ENCODE measurements around the gene NAA10.
"Not testable (repeated sequence)": the region's sequence is repeated elsewhere in the genome, so short reads cannot be mapped to it uniquely, and the experiment has no call there.

The NAA10 gene

DNA sequence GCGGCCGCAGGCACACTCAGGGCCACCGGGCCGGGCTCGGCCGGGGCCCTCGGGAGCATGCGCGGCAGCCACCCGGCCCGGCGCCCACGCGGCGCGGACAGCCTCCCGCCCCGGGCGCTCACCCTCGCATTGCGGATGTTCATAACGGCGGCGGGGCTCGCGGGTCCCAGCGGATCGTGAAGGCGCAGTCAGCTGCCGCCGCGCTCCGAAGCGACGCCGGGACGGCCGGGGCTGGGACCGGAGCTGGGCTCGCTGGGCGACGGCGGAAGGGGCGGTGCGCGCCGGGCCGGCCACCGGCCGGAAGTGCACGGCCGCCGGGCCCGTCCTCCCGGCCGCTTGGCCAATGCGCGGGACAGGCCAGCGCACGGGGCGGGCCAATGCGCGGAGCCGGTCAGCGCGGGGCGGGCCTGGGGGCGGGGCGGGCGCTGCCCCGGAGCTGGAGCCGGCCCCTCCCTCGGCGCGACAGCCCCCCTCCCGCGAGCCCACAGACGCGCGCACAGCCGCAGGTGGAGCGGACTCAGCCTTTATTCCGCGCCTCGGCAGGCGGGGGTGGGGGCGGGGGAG lies at the start of gene NAA10:
NAA10 (minus strand) TSS at position 276 of the 564 bp plus-strand sequence; CDS start at position 143, 133 bp downstream.
- in situ Hi-C loops (cut with HindIII; ENCODE audit: low sequenced_read_pairs) = no loop called here

DNA sequence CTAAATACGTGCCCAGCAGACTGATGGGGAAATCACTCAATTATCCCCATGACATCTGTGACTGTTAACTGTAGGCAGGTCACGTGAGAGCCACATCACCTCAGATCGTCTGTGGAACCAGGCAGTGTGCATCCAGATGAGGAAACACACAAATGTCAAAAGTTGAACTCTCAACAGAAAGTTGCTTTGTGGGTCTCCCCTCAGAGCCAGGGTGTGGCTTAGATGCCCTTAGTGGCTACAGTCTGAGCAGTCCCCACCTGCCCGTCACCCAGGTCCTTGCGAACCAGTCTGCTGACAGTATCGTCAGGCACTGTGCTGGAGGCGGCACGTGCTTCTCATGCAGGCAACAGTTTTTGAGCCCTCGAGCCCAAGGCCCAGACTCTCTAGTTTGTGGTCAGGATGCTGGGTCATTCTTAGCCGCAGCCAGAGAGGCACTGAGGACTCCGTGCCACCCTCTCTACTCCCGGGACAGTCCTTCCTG lies 48.5 kb upstream of the NAA10 start:
- in situ Hi-C loops (cut with HindIII; ENCODE audit: low sequenced_read_pairs) = no loop called here

DNA sequence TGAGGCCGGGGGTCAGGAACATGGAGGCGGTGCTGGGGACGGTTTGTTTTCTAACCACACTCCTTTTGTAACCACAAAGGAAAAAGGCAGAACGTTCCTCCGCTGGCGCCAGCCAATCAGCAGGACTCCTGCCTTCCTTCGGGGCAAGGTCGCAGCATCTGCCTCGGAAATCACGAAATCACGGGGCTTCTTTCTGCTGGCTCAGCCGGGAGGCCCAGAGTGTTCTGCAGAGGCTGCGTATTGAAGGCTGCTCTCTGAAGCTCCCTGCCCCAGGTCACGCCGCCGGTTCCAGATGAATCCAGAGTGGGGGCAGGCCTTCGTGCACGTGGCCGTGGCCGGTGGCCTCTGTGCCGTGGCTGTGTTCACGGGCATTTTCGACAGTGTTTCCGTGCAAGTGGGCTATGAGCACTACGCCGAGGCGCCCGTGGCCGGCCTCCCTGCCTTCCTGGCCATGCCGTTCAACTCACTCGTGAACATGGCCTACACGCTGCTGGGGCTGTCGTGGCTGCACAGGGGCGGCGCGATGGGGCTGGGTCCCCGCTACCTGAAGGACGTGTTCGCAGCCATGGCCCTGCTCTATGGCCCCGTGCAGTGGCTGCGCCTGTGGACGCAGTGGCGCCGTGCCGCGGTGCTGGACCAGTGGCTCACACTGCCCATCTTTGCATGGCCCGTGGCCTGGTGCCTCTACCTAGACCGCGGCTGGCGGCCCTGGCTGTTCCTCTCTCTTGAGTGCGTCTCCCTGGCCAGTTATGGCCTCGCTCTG lies 47.1 kb upstream of the NAA10 start:
- in situ Hi-C loops (cut with HindIII; ENCODE audit: low sequenced_read_pairs) = no loop called here

DNA sequence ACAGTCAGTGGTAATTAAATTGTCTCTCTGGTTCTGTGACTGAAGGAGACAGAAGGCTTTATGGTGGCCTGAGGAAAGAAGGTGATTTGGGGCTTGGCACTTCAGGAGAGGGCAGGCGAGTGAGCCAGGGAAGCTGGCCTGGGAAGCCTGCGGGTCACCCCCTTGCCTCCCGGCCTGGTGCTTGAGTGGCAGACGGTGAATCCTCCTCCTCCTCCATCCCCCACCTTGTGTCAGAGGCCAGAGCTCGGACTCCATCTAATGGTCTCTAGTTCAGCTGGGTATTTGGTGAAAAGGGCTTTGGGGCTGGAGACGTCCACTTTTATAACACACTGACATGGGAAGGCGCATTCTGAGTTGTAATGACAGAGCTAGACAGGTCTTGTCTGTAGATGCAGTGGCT lies 46.4 kb upstream of the NAA10 start:
- in situ Hi-C loops (cut with HindIII; ENCODE audit: low sequenced_read_pairs) = no loop called here

DNA sequence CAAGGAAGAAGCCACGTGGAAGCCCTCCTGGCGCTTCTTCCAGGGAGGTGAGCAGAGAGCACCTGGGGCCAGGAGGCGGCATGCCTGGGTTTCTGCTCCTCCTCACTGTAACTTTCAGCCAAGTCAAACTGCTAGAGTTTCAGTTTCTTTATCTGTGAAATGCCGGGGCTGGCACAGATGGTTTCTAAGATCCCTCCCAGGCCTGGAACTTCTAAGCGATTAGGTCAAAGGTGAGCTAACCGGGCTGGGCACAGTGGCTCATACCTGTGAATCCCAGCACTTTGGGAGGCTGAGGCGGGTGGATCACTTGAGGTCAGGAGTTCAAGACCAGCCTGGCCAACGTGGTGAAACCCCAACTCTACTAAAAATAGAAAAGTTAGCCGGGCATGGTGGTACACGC lies 45.6 kb upstream of the NAA10 start:
- in situ Hi-C loops (cut with HindIII; ENCODE audit: low sequenced_read_pairs) = not testable (repeated sequence)

DNA sequence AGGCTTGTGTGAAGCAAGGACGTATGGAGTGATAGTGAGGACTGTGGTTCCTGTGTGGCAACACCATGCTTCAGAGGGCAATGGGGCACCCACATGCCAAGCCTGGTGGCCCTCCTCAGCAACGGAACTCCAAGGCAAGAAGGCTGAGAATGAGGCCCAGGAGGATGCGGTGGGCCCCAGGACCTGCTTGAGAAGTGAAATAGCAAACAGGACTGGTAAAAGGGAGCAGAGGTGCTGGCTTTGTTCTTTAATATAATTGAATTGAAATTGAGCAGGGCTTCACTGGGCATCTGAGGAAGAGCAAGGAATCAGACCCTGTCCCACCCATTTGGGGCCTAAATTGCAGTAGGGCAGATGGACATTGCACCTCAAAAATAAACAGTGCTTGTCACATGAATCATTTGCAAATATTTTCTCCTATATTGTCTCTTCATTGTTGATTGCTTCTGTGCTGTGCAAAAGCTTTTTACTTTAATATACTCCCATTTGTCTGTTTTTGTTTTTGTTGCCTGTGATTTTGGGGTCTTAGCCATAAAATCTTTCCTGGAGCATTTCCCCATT lies 40.0 kb upstream of the NAA10 start:
- in situ Hi-C loops (cut with HindIII; ENCODE audit: low sequenced_read_pairs) = no loop called here

DNA sequence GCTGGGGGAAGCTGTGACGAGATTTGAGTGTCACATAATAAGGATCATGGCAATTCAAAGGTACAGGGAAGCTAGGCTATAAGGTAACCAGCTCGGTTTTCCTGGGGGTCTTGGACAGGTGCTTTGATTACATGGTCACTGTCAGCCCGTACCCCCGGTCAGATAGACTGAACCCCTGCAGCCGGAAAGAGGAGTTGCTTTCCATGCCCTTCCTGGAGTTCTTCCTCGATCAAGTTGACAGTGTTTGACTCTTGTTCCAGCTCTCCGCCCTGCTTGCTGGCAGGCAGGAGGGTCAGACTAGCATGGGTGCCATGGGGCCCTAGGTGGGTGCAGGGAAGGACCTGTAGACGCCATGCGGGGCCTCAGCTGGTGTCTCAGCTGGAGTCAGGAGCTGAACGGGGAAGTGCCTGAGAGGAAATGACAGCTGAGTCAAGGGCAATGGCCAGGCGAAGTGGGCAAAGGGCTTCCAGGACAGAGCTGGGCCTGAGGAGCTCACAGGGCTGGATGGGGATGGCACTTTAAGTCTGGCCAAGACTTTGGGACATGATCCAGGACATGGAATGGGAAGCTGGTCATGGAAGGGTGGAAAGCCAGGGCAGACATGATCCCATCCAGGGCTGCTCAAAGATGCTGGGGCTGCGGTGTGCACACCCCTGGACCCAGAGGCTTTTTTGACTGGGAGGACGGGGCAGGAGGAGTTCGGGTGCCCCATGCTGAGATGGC lies 39.3 kb upstream of the NAA10 start:
- in situ Hi-C loops (cut with HindIII; ENCODE audit: low sequenced_read_pairs) = no loop called here

DNA sequence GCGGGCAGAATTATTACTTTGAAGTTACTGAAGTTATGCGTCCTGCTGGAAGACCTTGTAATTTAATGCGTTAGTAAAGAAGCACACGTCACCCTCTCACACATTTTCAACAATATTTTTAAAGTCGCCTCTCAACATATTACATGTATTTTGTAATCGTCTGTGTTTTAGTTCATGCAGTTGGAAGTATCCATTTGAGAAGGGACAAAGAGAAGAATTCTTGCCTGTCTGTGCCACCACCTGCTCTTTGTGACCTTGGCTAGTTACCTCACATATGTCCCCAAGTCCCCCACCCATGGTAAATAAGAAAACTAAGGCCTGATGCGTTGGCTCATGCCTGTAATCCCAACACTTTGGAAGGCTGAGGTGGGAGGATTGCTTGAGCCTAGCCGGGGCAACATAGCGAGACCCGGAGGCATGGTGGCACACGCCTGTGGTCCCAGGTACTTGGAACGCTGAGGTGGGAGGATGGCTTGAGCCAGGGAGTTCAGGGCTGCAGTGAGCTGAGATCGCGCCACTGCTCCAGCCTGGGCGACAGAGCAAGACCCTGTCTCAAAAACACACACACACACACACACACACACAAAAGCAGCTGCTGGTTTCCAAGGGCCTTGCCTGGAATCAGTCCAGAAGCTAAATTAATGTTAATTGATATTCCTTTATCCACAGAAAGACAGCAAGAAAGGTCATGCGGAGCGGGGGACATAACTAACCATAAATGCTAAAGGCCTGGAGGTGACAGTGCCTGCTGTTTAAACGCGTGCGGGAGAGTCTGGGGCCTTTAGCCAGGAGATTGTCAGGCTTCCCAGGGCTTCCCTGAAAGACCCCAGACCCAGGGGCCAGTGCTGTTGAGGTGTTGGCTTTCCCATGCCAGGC lies 38.5 kb upstream of the NAA10 start:
- in situ Hi-C loops (cut with HindIII; ENCODE audit: low sequenced_read_pairs) = no loop called here

DNA sequence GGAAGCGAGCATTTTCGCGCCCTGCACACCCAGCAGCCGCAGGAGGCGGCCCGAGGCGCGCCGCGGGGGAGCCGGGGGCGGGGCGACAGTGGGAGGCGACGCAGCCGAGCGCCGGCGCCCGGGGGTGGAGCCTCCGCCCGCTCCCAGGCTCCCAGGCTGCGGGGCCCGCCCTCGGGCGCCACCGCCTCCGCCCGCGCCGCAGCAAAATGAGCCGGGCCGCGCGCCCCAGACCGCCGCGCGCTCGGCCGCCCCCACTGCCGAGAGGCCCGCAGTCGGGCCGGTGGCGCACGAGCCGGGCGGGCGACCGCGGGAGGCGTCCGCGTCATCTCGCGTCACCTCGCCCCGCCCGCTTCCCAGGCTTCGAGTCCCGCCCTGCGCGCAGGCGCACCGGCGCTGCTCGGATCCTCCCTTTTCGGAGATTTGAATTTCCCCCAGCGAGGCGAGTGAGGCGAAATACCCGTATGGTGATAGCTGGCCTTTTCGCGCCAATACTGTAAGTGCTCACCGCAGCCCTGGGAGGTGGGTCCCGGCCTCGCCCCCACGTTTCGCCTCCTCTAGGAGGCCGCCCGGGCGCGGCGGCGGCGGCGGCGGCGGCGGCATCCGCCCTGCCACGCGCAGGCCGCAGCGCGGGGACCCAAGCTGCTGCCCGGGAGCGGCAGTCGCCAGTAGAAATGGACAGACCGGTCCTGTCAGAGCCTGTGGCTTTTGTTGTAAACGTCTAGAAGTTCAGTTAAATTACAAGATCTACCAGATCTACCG lies 37.7 kb upstream of the NAA10 start, which contains the start of gene TMEM187:
TMEM187 (plus strand) TSS at position 387 of the 759 bp plus-strand sequence. CDS start 9,309 bp downstream, outside the sequence.
- in situ Hi-C loops (cut with HindIII; ENCODE audit: low sequenced_read_pairs) = no loop called here

DNA sequence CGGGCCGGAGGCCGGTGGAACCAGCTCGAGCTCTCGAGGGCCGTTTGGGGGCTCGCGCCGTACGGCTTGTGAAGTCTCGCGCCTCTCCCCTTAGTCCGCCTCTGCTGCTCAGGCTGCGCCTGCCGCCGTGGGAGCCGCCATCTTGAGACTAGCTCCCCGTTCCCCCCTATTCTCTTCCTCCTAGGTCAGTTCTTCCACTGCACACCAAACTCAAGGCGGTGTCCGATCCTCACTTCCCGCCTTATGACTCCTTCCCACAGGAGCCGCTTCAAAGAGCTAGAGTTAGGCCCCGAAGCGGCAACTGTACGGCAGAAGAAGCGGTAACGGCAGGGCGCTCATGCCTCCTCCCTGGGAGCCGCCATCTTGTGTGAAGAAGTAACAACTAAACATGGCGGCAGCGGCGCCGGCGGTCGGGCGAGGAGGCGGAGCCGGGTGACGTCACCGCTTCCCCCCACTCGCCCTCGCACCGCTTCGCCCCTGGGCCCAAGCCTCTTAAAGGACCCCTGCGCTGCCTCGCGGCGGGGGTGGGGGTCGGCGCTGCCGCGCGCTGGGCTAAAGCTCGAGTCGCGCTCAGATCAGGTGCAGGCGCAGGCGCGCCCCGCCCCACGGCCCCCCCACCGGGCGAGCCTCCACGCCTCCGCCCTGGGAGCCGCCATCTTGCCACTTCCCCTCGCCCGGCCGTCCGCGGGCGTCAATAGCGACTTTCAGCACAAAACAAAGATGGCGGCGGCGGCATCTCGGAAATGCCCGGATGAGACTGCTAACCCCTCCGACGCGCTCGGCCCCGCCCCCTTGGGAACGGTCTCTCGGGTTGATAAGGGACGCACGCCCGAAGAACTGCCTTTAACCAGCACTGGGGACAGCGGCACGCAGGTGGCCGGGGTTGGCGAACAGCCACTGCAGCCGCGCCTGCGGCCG lies 36.9 kb upstream of the NAA10 start, which contains the start of gene HCFC1:
HCFC1 (minus strand) TSS at position 369 of the 918 bp plus-strand sequence. CDS start 978 bp downstream, outside the sequence.
- in situ Hi-C loops (cut with HindIII; ENCODE audit: low sequenced_read_pairs) = no loop called here

DNA sequence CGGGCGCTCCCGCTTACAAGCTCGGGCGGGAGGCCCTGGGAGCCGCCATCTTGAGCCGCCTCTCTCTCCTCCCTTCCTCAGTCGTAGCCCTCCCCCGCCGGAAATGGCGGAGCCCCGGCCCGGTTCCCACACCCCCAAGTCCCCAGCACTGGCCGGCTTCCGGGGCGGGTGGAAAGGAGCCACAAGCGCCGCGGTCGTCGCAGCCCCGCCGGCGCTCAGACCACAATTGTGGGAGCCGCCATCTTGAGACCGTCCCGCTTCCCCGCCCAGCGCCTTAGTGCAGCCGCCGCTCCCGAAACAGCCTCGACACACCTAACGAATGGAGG lies 36.2 kb upstream of the NAA10 start:
- in situ Hi-C loops (cut with HindIII; ENCODE audit: low sequenced_read_pairs) = no loop called here

DNA sequence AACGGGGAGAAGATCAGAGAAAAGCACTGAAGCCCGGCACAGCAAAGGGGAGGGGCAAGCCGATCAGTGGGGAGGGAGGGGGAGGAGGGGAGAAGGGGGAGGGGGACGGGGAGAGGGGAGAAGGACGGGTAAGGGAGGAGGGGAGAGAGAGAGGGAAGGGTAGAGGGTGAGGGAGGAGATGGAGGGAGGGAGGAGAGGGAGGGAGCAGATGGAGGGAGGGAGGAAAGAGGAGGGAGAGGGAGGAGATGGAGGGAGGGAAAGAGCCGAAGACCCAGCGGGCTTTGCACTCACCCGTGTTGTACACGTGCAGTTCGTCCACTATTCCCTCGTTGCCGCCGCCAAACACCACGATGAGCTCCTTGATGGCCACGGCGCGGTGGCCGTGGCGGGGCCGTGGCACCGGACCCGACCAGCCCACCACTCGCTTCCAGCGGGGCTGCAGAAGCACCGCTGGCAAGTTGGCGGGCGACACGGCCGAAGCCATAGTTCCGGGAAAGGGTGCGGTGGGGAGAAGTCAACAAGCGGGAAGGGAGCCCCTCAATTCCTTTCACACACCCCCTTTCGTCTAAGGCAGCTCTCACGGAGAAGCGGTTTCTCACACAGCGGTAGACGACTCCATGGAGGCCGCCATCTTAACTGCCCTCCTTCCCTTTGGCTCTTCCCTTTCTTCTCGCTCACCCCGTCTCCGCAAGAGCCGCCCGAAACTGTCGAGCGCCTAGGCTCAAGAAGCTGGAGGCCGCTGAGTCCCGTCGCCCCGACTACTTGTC lies 35.7 kb upstream of the NAA10 start:
- in situ Hi-C loops (cut with HindIII; ENCODE audit: low sequenced_read_pairs) = no loop called here

DNA sequence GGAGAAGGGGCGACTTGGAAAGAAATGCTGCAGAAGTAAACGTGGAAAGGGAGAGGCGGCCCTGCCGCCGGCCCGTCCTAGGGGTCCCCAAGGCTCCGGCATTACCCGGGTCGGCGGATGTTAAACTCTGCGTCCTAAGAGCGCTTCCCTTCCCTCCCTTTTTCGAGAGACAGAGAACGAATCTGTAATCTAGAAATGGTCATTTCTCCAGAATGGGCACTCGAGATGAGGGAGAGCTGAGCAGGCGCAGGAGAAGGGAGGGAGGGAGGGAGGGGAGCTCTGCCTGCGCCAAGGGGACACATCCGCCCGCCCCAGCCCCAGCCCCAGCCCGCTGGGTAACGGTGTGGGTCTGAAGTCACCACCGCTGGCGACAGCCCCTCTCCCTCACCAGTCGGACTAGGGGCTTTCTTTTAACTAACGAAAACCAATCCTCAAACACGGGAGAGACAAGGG lies 35.1 kb upstream of the NAA10 start:
- in situ Hi-C loops (cut with HindIII; ENCODE audit: low sequenced_read_pairs) = loop anchor here (5.0 kb wide), 1 partner anchor 68 kb away; the partner anchor contains the start of gene AVPR2

DNA sequence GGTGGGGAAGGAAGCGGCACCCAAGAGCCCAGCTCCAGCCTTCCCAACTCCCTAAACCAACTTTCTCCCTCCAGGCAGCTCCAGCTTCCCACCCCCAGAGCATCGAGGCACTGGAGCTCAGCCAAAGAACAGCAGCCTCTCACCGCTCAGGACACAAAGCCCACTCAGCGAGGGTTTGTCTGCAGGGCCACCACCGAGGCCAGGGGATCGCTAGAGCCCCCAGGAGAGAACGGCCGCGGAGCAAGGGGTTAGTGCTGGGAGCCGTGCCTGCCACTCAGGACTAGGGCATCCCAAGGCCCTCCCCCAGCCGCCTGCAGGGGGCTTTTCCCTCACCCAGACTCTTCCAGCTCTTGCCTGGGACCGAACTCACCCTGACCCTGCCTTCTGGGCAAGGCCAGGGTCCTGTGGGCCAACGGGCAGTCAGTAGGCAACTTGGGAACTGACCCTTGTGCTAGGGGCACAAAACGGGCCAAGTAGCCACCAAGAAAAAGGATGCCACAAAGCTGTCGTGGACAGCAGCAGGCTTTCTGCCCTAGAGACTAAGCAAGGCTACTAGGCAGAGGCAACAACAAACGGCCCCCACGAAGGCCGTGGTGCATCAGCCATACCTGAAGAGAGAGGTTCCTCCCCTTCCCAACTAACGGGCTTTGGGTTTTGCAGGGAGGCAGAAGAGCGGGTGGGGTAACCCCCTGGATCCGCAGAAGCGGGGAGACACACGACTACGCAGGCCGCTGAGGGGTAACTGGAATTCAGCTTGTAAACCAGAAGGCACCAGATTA lies 34.5 kb upstream of the NAA10 start:
- in situ Hi-C loops (cut with HindIII; ENCODE audit: low sequenced_read_pairs) = loop anchor here (5.0 kb wide), 1 partner anchor 67 kb away; the partner anchor contains the start of gene AVPR2

DNA sequence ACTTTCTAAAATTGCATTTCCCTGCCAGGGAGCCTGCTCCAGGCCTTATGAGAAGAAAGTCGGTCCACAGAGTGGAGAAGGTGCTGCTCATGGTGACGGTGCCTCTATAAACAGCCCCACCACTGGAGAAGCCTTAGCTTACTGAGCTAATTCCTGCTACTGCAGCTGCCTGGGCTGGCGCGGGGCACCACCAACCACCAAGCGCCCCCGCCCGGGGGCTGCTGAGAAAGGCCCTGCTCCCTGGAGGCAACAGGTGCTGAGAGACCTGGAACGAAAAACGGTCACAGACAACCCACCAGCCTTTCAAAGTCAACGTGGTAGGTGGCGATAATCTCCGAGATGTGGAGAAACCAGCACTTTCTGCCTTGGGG lies 33.9 kb upstream of the NAA10 start:
- in situ Hi-C loops (cut with HindIII; ENCODE audit: low sequenced_read_pairs) = loop anchor here (5.0 kb wide), 1 partner anchor 66 kb away; the partner anchor contains the start of gene AVPR2

DNA sequence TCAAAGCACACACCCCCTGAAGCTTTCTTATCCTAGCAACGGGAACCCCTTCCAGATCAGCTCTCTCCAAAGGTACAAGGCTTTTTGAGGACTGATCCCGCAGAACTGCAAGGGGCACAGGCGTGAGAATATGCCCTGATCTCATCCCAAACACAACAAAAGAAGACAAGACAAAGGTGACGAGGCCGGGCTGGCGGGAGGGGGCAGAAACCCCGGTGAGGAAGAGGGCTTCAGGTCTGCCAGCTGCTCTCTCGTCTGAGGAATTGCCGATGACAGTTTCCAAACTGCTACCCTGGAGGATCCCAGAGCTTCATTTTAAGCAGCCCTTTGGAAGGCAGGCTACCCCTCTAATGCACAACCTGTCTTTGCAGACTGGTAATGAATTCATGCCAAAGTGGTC lies 33.4 kb upstream of the NAA10 start:
- in situ Hi-C loops (cut with HindIII; ENCODE audit: low sequenced_read_pairs) = loop anchor here (5.0 kb wide), 1 partner anchor 66 kb away; the partner anchor contains the start of gene AVPR2
